Fibroblast of lung (primary cell): Measurements from ENCODE around the gene NUDT6. TPM values are rescaled to one million over a fixed set of nuclear protein-coding genes. Genes with fewer than 3 reads are reported as not detected.

ENCODE experiments used
- DNase-seq, 2 donors: peaks; one replicate each; pipeline versions ENCODE4 v3.0.0 to v3.0.0-alpha.2; 2010; ENCODE audit warnings: low read depth in 2 of 2
- H2AFZ ChIP-seq: 2 replicates; pipeline ENCODE4 v1.5.1; 2012; ENCODE audit warnings: low read length, control low read depth, inconsistent platforms
- H3K27ac ChIP-seq: 2 replicates; pipeline ENCODE4 v1.5.1; 2011; ENCODE audit warnings: low read length, control low read depth; ENCODE audit not compliant: insufficient read depth
- H3K27me3 ChIP-seq: 2 replicates; pipeline ENCODE4 v1.5.1; 2011; ENCODE audit warnings: mild to moderate bottlenecking, low read length; ENCODE audit not compliant: control insufficient read depth, insufficient read depth
- H3K36me3 ChIP-seq: 2 replicates; pipeline ENCODE4 v1.5.1; 2011; ENCODE audit warnings: low read length; ENCODE audit not compliant: control insufficient read depth, insufficient read depth
- H3K4me1 ChIP-seq: 2 replicates; pipeline ENCODE4 v1.5.1; 2011; ENCODE audit warnings: low read length; ENCODE audit not compliant: control insufficient read depth, insufficient read depth; ENCODE audit errors: extremely low read depth
- H3K4me2 ChIP-seq: 2 replicates; pipeline ENCODE4 v1.5.1; 2011; ENCODE audit warnings: low read length, control low read depth; ENCODE audit not compliant: insufficient read depth; ENCODE audit errors: extremely low read depth
- H3K4me3 ChIP-seq, 4 experiments: fragments of 200-600 bp in 1 of 4; sonication (generic) in 1 of 4; replicated peaks in 1 of 4; 2 replicates each; pipeline ENCODE4 v1.5.1; 2011 to 2016; ENCODE audit warnings: low read length in 4 of 4, low read depth in 3 of 4, mild to moderate bottlenecking in 3 of 4, control low read depth in 2 of 4, inconsistent platforms in 1 of 4, mixed read lengths in 1 of 4; ENCODE audit not compliant: insufficient read depth in 1 of 4; ENCODE audit errors: control extremely low read depth in 1 of 4
- H3K79me2 ChIP-seq: 2 replicates; pipeline ENCODE4 v1.5.1; 2012; ENCODE audit warnings: mild to moderate bottlenecking, low read length, inconsistent platforms; ENCODE audit not compliant: control insufficient read depth, insufficient read depth
- H3K9ac ChIP-seq: 2 replicates; pipeline ENCODE4 v1.5.1; 2011; ENCODE audit warnings: mild to moderate bottlenecking, low read length, control low read depth; ENCODE audit not compliant: insufficient read depth
- H3K9me3 ChIP-seq: 2 replicates; pipeline ENCODE4 v1.5.1; 2012; ENCODE audit warnings: low read depth, low read length; ENCODE audit not compliant: control insufficient read depth, insufficient read depth
- H4K20me1 ChIP-seq: 2 replicates; pipeline ENCODE4 v1.5.1; 2011; ENCODE audit warnings: low read length; ENCODE audit not compliant: control insufficient read depth, insufficient read depth; ENCODE audit errors: extremely low read depth
- EZH2 ChIP-seq: IDR thresholded peaks from 2 replicates; pipeline ENCODE4 v1.5.1; 2012; ENCODE audit warnings: low read length, control low read depth, mild to moderate bottlenecking; ENCODE audit errors: missing control alignments
- polyA plus RNA-seq, 2 donors: library from polyadenylated mRNA; depleted of rRNA in 1 of 2; stranded (reverse) in 1 of 2; unstranded in 1 of 2; fragments of >200 nt; gene quantifications; 2 replicates each; pipeline ENCODE4 v1.2.1, GENCODE V29; 2011 to 2012; ENCODE audit warnings: missing spikeins in 1 of 2
- total RNA-seq: library from RNA; depleted of rRNA; stranded (reverse); fragments of >200 nt; gene quantifications from 2 replicates; pipeline ENCODE4 v1.2.1, GENCODE V29; 2014
- TF ChIP-seq, protein P1 (sequence below), 2 donors: IDR thresholded peaks in 1 of 2; conservative IDR thresholded peaks in 1 of 2; 1 replicate in 1 of 2; 2 replicates in 1 of 2; pipeline ENCODE4 v1.5.1; 2011 to 2012; ENCODE audit warnings: low read length in 2 of 2, control low read depth in 1 of 2, inconsistent platforms in 1 of 2, low read depth in 1 of 2, mild to moderate bottlenecking in 1 of 2

Gene NUDT6
- total and polyA plus RNA-seq, 2 donors (not counting 1 experiment from before 2014, with no cell fraction given), result 5.0 to 8.6 TPM

DNA sequence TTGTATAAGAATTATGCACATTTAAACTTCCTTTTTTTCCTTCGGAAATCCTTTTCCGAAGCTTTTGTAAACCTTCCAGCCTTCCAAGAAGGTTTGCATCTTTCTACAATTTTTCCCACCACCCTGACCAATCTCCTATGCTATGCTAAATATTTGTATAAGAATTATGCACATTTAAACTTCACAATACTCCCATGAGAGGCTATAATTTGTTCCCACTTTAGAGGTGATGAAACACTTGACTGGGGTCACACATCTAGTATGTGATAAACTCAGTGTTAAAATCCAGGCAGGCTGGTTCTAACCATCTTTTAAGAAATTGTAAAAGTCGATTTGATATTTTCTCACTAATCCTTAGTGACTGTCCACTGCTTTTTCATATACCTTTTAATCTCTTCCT, 22.1 kb downstream of the NUDT6 start:
- Histone ChIP-seq H4K20me1 (no peaks in the 10 kb centered on the region), H3K4me1 (peaks cover 3% of the 10 kb centered on the region), H3K9me3 (no peaks in the 10 kb centered on the region), H2AFZ (no peak overlapping the region), H3K9ac (no peak overlapping the region), H3K4me3 (no peak overlapping the region), H3K79me2 (peaks cover 2% of the 10 kb centered on the region), H3K36me3 (peaks cover 1% of the 10 kb centered on the region), H3K4me2 (no peak overlapping the region), H3K27ac (no peak overlapping the region), H3K27me3 (no peaks in the 10 kb centered on the region)
- DNase-seq, result no peak
- TF ChIP-seq, protein P1, sequence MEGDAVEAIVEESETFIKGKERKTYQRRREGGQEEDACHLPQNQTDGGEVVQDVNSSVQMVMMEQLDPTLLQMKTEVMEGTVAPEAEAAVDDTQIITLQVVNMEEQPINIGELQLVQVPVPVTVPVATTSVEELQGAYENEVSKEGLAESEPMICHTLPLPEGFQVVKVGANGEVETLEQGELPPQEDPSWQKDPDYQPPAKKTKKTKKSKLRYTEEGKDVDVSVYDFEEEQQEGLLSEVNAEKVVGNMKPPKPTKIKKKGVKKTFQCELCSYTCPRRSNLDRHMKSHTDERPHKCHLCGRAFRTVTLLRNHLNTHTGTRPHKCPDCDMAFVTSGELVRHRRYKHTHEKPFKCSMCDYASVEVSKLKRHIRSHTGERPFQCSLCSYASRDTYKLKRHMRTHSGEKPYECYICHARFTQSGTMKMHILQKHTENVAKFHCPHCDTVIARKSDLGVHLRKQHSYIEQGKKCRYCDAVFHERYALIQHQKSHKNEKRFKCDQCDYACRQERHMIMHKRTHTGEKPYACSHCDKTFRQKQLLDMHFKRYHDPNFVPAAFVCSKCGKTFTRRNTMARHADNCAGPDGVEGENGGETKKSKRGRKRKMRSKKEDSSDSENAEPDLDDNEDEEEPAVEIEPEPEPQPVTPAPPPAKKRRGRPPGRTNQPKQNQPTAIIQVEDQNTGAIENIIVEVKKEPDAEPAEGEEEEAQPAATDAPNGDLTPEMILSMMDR (conservative IDR thresholded peaks at IDR 0.05 in 1 of 2, IDR thresholded peaks at IDR 0.05 in 1 of 2; ENCODE audit: low read depth in 1 of 2, low read length in 2 of 2), result no peak
- TF ChIP-seq EZH2, result no peak

DNA sequence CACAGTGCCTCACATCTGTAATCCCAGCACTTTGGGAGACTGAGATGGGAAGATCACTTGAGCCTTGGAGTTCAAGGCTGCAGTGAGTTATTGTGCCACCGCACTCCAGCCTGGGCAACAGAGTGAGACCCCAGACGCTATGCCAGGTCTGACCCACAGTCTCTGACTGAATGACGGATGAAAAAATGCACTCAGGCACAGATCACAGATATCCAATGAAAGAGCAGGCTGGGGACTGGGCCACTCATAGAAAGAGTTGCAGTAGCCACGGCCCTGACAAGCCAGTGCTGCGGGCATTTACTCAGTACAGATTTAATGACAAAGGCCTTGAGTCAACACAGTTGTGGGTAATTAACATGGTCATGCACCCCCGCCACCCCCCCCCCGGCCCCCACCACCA, 22.7 kb downstream of the NUDT6 start:
- Histone ChIP-seq H3K27me3 (no peaks in the 10 kb centered on the region), H3K79me2 (peaks cover 2% of the 10 kb centered on the region), H2AFZ (no peak overlapping the region), H3K9ac (no peak overlapping the region), H4K20me1 (no peaks in the 10 kb centered on the region), H3K4me3 (no peak overlapping the region), H3K4me1 (peaks cover 3% of the 10 kb centered on the region), H3K27ac (no peak overlapping the region), H3K4me2 (no peak overlapping the region), H3K9me3 (no peaks in the 10 kb centered on the region), H3K36me3 (peaks cover 1% of the 10 kb centered on the region)
- DNase-seq, result no peak
- TF ChIP-seq, protein P1 (conservative IDR thresholded peaks at IDR 0.05 in 1 of 2, IDR thresholded peaks at IDR 0.05 in 1 of 2; ENCODE audit: low read depth in 1 of 2, low read length in 2 of 2), result no peak
- no peak for TF ChIP-seq EZH2

- no peaks in the 10 kb centered on the region for H3K27me3 ChIP-seq
- H3K27ac ChIP-seq, result peak overlapping the region; percentile 22
- H3K4me2 ChIP-seq, result no peak overlapping the region
- peak; percentile 85 to 96 for DNase-seq
- H3K4me1 ChIP-seq, result peaks cover 3% of the 10 kb centered on the region
- TF ChIP-seq, protein P1 (conservative IDR thresholded peaks at IDR 0.05 in 1 of 2, IDR thresholded peaks at IDR 0.05 in 1 of 2; ENCODE audit: low read depth in 1 of 2, low read length in 2 of 2), result no peak
- TF ChIP-seq EZH2, result no peak
- H2AFZ ChIP-seq, result no peak overlapping the region
- H4K20me1 ChIP-seq, result no peaks in the 10 kb centered on the region
- peaks cover 2% of the 10 kb centered on the region for H3K79me2 ChIP-seq
- H3K9me3 ChIP-seq, result no peaks in the 10 kb centered on the region
- no peak overlapping the region for H3K9ac ChIP-seq
- H3K4me3 ChIP-seq, result no peak overlapping the region
- H3K36me3 ChIP-seq, result peaks cover 1% of the 10 kb centered on the region
Observed at GRCh38 chr4:122898370-122899150, 23.8 kb downstream of the NUDT6 start.
